GM23338 (cell line): ENCODE measurements around the gene MTHFD2. TPM values are rescaled to one million over a fixed set of nuclear protein-coding genes. Genes with fewer than 3 reads are reported as not detected.

Source experiments
- ATAC-seq: fragments of 200-7000 bp; cut with Tn5 transposase; 3 replicates; pipeline ENCODE4 v1.9.1; 2020
- DNase-seq: peaks from one replicate; pipeline ENCODE4 v3.0.0-alpha.2; 2015; ENCODE audit warnings: low spot score
- H2AFZ ChIP-seq: fragments of 200-600 bp; sonication (generic); 2 replicates; pipeline ENCODE4 v1.8.0; 2016; ENCODE audit warnings: antibody characterized with exemption, mild to moderate bottlenecking, moderate library complexity
- H3F3A ChIP-seq: fragments of 200-600 bp; sonication (generic); replicated peaks from 2 replicates; pipeline ENCODE4 v1.8.0; 2017; ENCODE audit warnings: antibody characterized with exemption, mixed run types, low read depth
- H3K27ac ChIP-seq: fragments of 200-600 bp; sonication (generic); 2 replicates; pipeline ENCODE4 v1.6.1; 2016; ENCODE audit warnings: low read depth
- H3K27me3 ChIP-seq: fragments of 200-600 bp; sonication (generic); 2 replicates; pipeline ENCODE4 v1.8.0; 2016; ENCODE audit warnings: mild to moderate bottlenecking, mixed run types, moderate library complexity; ENCODE audit not compliant: insufficient read depth
- H3K36me3 ChIP-seq: fragments of 200-600 bp; sonication (generic); 2 replicates; pipeline ENCODE4 v1.8.0; 2016; ENCODE audit warnings: mild to moderate bottlenecking; ENCODE audit not compliant: insufficient read depth
- H3K4me1 ChIP-seq: fragments of 200-600 bp; sonication (generic); 2 replicates; pipeline ENCODE4 v1.8.0; 2016; ENCODE audit warnings: mild to moderate bottlenecking, moderate library complexity; ENCODE audit not compliant: insufficient read depth
- H3K4me2 ChIP-seq: fragments of 200-600 bp; sonication (generic); 2 replicates; pipeline ENCODE4 v1.7.1; 2017; ENCODE audit warnings: mixed run types
- H3K4me3 ChIP-seq: fragments of 200-600 bp; sonication (generic); 2 replicates; pipeline ENCODE4 v1.6.1; 2016; ENCODE audit warnings: mixed run types
- H3K79me2 ChIP-seq: fragments of 200-600 bp; sonication (generic); replicated peaks from 2 replicates; pipeline ENCODE4 v1.8.0; 2017; ENCODE audit warnings: mild to moderate bottlenecking; ENCODE audit not compliant: insufficient read depth
- H3K9me2 ChIP-seq: fragments of 200-600 bp; sonication (generic); 2 replicates; pipeline ENCODE4 v1.8.0; 2017; ENCODE audit not compliant: insufficient read depth
- H4K20me1 ChIP-seq: fragments of 200-600 bp; sonication (generic); replicated peaks from 2 replicates; pipeline ENCODE4 v1.8.0; 2017; ENCODE audit warnings: mild to moderate bottlenecking; ENCODE audit not compliant: insufficient read depth
- H3K27ac Mint-ChIP-seq: 2 replicates; pipeline ENCODE4 v1.8.0; 2020; ENCODE audit warnings: inconsistent platforms, mild to moderate bottlenecking, moderate library complexity, mixed read lengths
- H3K27me3 Mint-ChIP-seq: 3 replicates; pipeline ENCODE4 v1.8.0; 2022; ENCODE audit warnings: low read depth, mild to moderate bottlenecking, moderate library complexity, mixed read lengths, inconsistent platforms; ENCODE audit not compliant: insufficient read depth, poor library complexity
- H3K36me3 Mint-ChIP-seq: 3 replicates; pipeline ENCODE4 v1.8.0; 2021; ENCODE audit warnings: low read depth, mild to moderate bottlenecking, inconsistent platforms, moderate library complexity, mixed read lengths
- H3K4me1 Mint-ChIP-seq: 3 replicates; pipeline ENCODE4 v1.8.0; 2020; ENCODE audit warnings: mild to moderate bottlenecking, inconsistent platforms, mixed read lengths
- H3K4me3 Mint-ChIP-seq: 3 replicates; pipeline ENCODE4 v1.8.0; 2021; ENCODE audit warnings: moderate library complexity, mild to moderate bottlenecking, inconsistent platforms, mixed read lengths
- H3K9me3 Mint-ChIP-seq: 3 replicates; pipeline ENCODE4 v1.8.0; 2020; ENCODE audit warnings: moderate library complexity, mild to moderate bottlenecking, inconsistent platforms, mixed read lengths
- CREB1 ChIP-seq: fragments of 250-450 bp; sonication (Bioruptor Pico); IDR thresholded peaks from 2 replicates; pipeline ENCODE4 v1.5.0; 2020; ENCODE audit warnings: low read depth, mild to moderate bottlenecking, moderate library complexity
- CTCF ChIP-seq, 2 experiments: fragments of 200-600 bp in 1 of 2; sonication (generic) in 1 of 2; conservative IDR thresholded peaks; 2 replicates each; pipeline versions ENCODE4 v1.5.1 to v1.6.1; 2016 to 2017; ENCODE audit warnings: antibody characterized with exemption in 2 of 2, low read depth in 2 of 2, mild to moderate bottlenecking in 2 of 2, moderate library complexity in 1 of 2
- ETS1 ChIP-seq: IDR thresholded peaks from 2 replicates; pipeline ENCODE4 v1.6.1; 2016; ENCODE audit warnings: antibody characterized with exemption
- EZH2 ChIP-seq: fragments of 200-600 bp; sonication (generic); IDR thresholded peaks from one replicate; pipeline ENCODE4 v1.8.0; 2017; ENCODE audit warnings: antibody characterized with exemption, mild to moderate bottlenecking, low read depth; ENCODE audit not compliant: unreplicated experiment
- EZH2phosphoT487 ChIP-seq: fragments of 200-600 bp; sonication (generic); IDR thresholded peaks from one replicate; pipeline ENCODE4 v1.8.1; 2018; ENCODE audit warnings: antibody characterized with exemption; ENCODE audit not compliant: unreplicated experiment
- JUNB ChIP-seq: IDR thresholded peaks from one replicate; pipeline ENCODE4 v1.6.1; 2016; ENCODE audit warnings: antibody characterized with exemption; ENCODE audit not compliant: unreplicated experiment
- NANOG ChIP-seq: IDR thresholded peaks from 2 replicates; pipeline ENCODE4 v1.6.1; 2016; ENCODE audit warnings: antibody characterized with exemption, borderline replicate concordance
- POLR2AphosphoS5 ChIP-seq: IDR thresholded peaks from 2 replicates; pipeline ENCODE4 v1.6.1; 2016; ENCODE audit warnings: antibody characterized with exemption, low read depth
- REST ChIP-seq: IDR thresholded peaks from one replicate; pipeline ENCODE4 v1.6.1; 2018; ENCODE audit warnings: antibody characterized with exemption; ENCODE audit not compliant: unreplicated experiment
- STAT1 ChIP-seq: IDR thresholded peaks from one replicate; pipeline ENCODE4 v1.6.1; 2016; ENCODE audit warnings: antibody characterized with exemption; ENCODE audit not compliant: unreplicated experiment
- ZNF114 ChIP-seq: fragments of 250-450 bp; sonication (Bioruptor Pico); IDR thresholded peaks from 2 replicates; pipeline ENCODE4 v1.5.0; 2020; ENCODE audit warnings: mild to moderate bottlenecking, moderate library complexity
- ZNF331 ChIP-seq: fragments of 250-450 bp; sonication (Bioruptor Pico); IDR thresholded peaks from 2 replicates; pipeline ENCODE4 v1.5.0; 2020; ENCODE audit warnings: low read depth, mild to moderate bottlenecking, moderate library complexity
- ZNF462 ChIP-seq: fragments of 250-450 bp; sonication (Bioruptor Pico); IDR thresholded peaks from 2 replicates; pipeline ENCODE4 v1.5.0; 2020; ENCODE audit warnings: mild to moderate bottlenecking, moderate library complexity
- polyA plus RNA-seq: library from polyadenylated mRNA; unstranded; fragments of >200 nt; fragmentation: Nextera tagmentation; extraction: Ambion mirVana; gene quantifications from 2 replicates; pipeline ENCODE4 v1.2.1, GENCODE V29; 2016
- total RNA-seq: library from RNA; depleted of rRNA; stranded (reverse); fragments of >200 nt; shearing (Covaris generic); gene quantifications from 2 replicates; pipeline ENCODE4 v1.2.3, GENCODE V29; 2014

Gene MTHFD2
- total and polyA plus RNA-seq, 2 experiments from 2014 or later = 279 to 281 TPM

- Mint-ChIP-seq H3K9me3 (no peaks in the 10 kb centered on the region), H3K27ac (no peak overlapping the region), H3K36me3 (no peaks in the 10 kb centered on the region), H3K4me3 (no peak overlapping the region), H3K27me3 (peaks cover 10% of the 10 kb centered on the region), H3K4me1 (no peaks in the 10 kb centered on the region)
- TF ChIP-seq ZNF114 (CRISPR knock-in tag) (no peak), ZNF462 (CRISPR knock-in tag) (no peak), EZH2 (no peak), NANOG (no peak), POLR2AphosphoS5 (no peak), EZH2phosphoT487 (no peak), STAT1 (no peak), REST (no peak), ETS1 (no peak), CREB1 (CRISPR knock-in tag) (no peak), CTCF (conservative IDR thresholded peaks at IDR 0.05; ENCODE audit: low read depth in 2 of 2) (no peak), JUNB (no peak), ZNF331 (CRISPR knock-in tag) (no peak)
- no peak overlapping the region for H3K27ac ChIP-seq
- no peak overlapping the region for H2AFZ ChIP-seq
- no peaks in the 10 kb centered on the region; the same call in none of the 2 replicates for H3K9me2 ChIP-seq
- H3K4me2 ChIP-seq = no peak overlapping the region
- H3K36me3 ChIP-seq = no peaks in the 10 kb centered on the region
- no peaks in the 10 kb centered on the region for H3F3A ChIP-seq
- H3K4me3 ChIP-seq = no peak overlapping the region
- H3K27me3 ChIP-seq = no peaks in the 10 kb centered on the region
- H3K4me1 ChIP-seq = no peaks in the 10 kb centered on the region
- H3K79me2 ChIP-seq = no peaks in the 10 kb centered on the region
- H4K20me1 ChIP-seq = no peaks in the 10 kb centered on the region
- ATAC-seq (no peak), DNase-seq (no peak)
Measured at GRCh38 chr2:74242354-74243071, 44.1 kb downstream of the MTHFD2 start.
